Activated B cell treated with CpG ODN at 0.5 μM for 24 hours (primary cell): ENCODE results near the gene TRAPPC3. TPM values are rescaled to one million over a fixed set of nuclear protein-coding genes. Genes with fewer than 3 reads are reported as not detected.

Experiments
- ATAC-seq: fragments of 200-7000 bp; cut with Tn5 transposase; one replicate; pipeline ENCODE4 v1.10.0; 2021; ENCODE audit warnings: low read depth, mild to moderate bottlenecking, moderate library complexity
- CTCF ChIA-PET: fragments of 350-600 bp; sonication (Branson Sonifier 250); formaldehyde crosslinking; loops from one replicate; lab custom pipeline; 2021; ENCODE audit warnings: antibody characterized with exemption; lab: Charles Lee
- POLR2A ChIA-PET: fragments of 350-600 bp; sonication (Branson Sonifier 250); formaldehyde crosslinking; loops from one replicate; lab custom pipeline; 2021; ENCODE audit warnings: antibody characterized with exemption; lab: Charles Lee
- DNase-seq: peaks from one replicate; pipeline ENCODE4 v3.0.0; 2022
- H3K27ac Mint-ChIP-seq: one replicate; pipeline ENCODE4 v1.8.0; 2020; ENCODE audit warnings: mixed read lengths
- H3K27me3 Mint-ChIP-seq: one replicate; pipeline ENCODE4 v1.8.0; 2021; ENCODE audit warnings: mixed read lengths
- H3K36me3 Mint-ChIP-seq: one replicate; pipeline ENCODE4 v1.8.0; 2021; ENCODE audit warnings: low read depth, mixed read lengths
- H3K4me1 Mint-ChIP-seq: one replicate; pipeline ENCODE4 v1.8.0; 2021; ENCODE audit warnings: mixed read lengths
- H3K4me3 Mint-ChIP-seq: one replicate; pipeline ENCODE4 v1.8.0; 2020; ENCODE audit warnings: mild to moderate bottlenecking, mixed read lengths
- H3K9me3 Mint-ChIP-seq: one replicate; pipeline ENCODE4 v1.8.0; 2020; ENCODE audit warnings: mixed read lengths
- intact Hi-C: fragments of 100-400 bp; cut with micrococcal nuclease; formaldehyde crosslinking; loops from one replicate; pipeline ENCODE4 v1.15.1; 2024
- total RNA-seq: library from RNA; stranded (reverse); gene quantifications from 2 replicates; pipeline ENCODE4 v1.2.3, GENCODE V29; 2022
- TF ChIP-seq, protein P1 (sequence below): fragments of 200-600 bp; IDR thresholded peaks from one replicate; pipeline ENCODE4 v1.8.0; 2022; ENCODE audit warnings: antibody characterized with exemption, mild to moderate bottlenecking

TRAPPC3 gene
- total RNA-seq, 1 donor from 2014 or later = 48.5 TPM

DNA sequence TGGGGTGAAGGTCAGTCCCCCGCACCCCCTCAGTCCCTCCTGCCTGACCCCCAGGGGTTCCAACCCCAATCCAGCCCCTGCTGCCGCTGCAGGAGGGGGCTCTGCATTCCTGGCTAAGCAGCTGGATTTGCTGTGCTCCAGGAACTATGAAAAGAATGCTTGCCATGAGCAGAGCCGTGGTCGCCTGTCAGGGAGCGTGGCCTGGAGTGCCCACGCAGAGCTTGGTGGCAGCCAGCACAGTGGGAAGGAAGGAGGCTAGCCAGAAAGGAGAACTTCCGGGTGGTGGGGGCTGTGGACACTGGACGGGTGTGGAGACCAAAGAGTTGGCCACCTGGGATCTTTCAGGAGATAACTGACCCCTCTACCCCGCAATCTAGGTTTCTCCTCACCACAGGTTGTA, 29.8 kb downstream of the TRAPPC3 start:
- ChIA-PET POLR2A (no interaction called here), CTCF (interaction anchor here (2.4 kb wide), 1 partner anchor 15 kb away, joined by 11 read pairs; no protein-coding TSS in a partner anchor)
- Mint-ChIP-seq H3K4me3 (no peak overlapping the region), H3K9me3 (no peaks in the 10 kb centered on the region), H3K36me3 (no peaks in the 10 kb centered on the region), H3K27ac (no peak overlapping the region), H3K4me1 (peaks cover 22% of the 10 kb centered on the region), H3K27me3 (peaks cover 3% of the 10 kb centered on the region)
- ATAC-seq (no peak), DNase-seq (no peak)
- intact Hi-C loops = no loop called here
- TF ChIP-seq, protein P1, sequence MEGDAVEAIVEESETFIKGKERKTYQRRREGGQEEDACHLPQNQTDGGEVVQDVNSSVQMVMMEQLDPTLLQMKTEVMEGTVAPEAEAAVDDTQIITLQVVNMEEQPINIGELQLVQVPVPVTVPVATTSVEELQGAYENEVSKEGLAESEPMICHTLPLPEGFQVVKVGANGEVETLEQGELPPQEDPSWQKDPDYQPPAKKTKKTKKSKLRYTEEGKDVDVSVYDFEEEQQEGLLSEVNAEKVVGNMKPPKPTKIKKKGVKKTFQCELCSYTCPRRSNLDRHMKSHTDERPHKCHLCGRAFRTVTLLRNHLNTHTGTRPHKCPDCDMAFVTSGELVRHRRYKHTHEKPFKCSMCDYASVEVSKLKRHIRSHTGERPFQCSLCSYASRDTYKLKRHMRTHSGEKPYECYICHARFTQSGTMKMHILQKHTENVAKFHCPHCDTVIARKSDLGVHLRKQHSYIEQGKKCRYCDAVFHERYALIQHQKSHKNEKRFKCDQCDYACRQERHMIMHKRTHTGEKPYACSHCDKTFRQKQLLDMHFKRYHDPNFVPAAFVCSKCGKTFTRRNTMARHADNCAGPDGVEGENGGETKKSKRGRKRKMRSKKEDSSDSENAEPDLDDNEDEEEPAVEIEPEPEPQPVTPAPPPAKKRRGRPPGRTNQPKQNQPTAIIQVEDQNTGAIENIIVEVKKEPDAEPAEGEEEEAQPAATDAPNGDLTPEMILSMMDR = no peak

DNA sequence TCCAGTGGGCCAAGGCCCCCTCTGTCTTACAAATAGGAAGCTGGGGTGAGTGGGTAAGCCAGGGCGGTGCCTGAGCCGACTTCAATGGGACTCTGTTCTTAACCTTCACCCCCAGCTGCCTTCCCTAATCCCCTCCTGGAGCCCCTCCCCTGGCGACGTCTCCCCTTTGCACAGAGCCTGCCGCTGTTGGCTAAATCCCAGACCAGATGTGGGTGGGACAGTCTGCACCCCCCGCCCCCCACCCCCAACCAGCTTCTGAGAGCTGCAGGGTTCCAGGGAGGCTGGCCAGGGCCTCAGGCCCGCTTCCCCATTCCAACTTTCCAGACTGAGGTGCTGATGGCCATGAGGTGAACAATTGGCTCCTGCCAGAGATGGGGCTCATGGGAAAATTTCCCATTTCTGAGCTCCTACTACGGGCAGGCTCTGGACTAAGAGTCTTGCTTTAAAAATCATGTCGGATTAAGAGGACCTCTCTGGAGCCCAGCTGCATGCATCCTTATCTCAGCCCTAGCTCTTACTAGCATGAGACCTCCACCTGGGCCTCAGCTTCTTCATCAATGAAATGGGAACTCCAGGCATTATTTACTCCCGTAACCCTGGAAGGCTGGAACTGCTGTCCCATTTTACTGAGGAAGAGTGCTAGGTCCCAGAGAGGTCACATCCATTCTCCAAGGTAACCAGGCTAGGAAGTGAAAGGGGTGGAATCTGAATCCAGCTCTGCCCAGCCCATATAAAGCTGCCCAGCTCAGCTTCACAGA, 30.7 kb downstream of the TRAPPC3 start:
- POLR2A ChIA-PET = interaction anchor here (0.7 kb wide), 1 partner anchor 201 kb away, joined by 3 read pairs; no protein-coding TSS in a partner anchor
- intact Hi-C loops = no loop called here

DNA sequence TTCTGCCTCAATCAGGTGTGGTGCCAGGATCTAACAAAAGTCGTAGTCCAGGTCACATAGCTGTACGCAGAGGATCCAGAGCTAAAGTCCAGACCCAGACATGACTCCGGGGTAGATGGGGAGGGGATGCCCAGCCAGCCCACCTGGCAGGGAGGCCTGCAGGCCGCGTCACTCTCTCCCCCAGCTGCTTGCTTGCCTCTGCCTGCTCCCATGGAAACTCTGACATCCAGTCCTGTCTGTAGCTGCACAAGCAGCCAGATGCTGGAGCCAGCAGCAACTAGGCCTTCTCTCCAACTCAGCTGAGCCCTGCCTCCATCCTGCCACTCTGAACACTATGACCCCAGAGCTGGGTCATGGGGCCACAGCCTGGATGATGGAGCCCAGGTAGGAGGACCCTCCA, 32.4 kb downstream of the TRAPPC3 start:
- TF ChIP-seq, protein P1 = no peak
- no peak for ATAC-seq
- intact Hi-C loops = no loop called here
- ChIA-PET CTCF (no interaction called here), POLR2A (no interaction called here)
- Mint-ChIP-seq H3K27me3 (no peaks in the 10 kb centered on the region), H3K27ac (no peak overlapping the region), H3K36me3 (no peaks in the 10 kb centered on the region), H3K9me3 (no peaks in the 10 kb centered on the region), H3K4me1 (no peaks in the 10 kb centered on the region), H3K4me3 (no peak overlapping the region)
- DNase-seq = no peak

More for the DNA sequence above, 30.7 kb downstream of the TRAPPC3 start:
- H3K4me3 Mint-ChIP-seq = no peak overlapping the region
- TF ChIP-seq, protein P1 = no peak
- H3K9me3 Mint-ChIP-seq = no peaks in the 10 kb centered on the region
- H3K27me3 Mint-ChIP-seq = peaks cover 2% of the 10 kb centered on the region
- no peak for ATAC-seq
- H3K4me1 Mint-ChIP-seq = peaks cover 14% of the 10 kb centered on the region
- no peak for DNase-seq
- no peaks in the 10 kb centered on the region for H3K36me3 Mint-ChIP-seq
- CTCF ChIA-PET = interaction anchor here (2.4 kb wide), 1 partner anchor 16 kb away, joined by 11 read pairs; no protein-coding TSS in a partner anchor
- H3K27ac Mint-ChIP-seq = no peak overlapping the region

DNA sequence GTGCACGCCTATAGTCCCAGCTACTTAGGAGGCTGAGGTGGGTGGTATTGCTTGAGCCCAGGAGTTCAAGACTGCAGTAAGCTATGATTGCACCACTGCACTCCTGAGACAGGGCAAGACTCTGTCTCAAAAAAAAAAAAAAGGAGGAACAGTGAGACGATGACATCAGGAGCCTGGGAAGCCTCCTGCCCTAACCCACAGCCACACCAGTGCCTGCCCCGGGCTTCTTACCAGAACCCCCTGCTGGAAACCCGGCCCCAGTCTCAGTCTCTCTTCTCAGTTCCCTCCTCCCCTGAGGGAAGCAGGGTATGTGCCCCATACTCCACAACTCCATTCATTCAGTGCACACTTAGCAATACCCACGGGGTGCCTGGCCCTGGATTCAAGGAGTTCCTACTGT, 33.4 kb downstream of the TRAPPC3 start:
- DNase-seq (no peak), ATAC-seq (no peak)
- Mint-ChIP-seq H3K4me3 (no peak overlapping the region), H3K27ac (no peak overlapping the region), H3K4me1 (no peaks in the 10 kb centered on the region), H3K27me3 (no peaks in the 10 kb centered on the region), H3K36me3 (no peaks in the 10 kb centered on the region), H3K9me3 (no peaks in the 10 kb centered on the region)
- intact Hi-C loops = no loop called here
- ChIA-PET POLR2A (no interaction called here), CTCF (no interaction called here)
- TF ChIP-seq, protein P1 = no peak

DNA sequence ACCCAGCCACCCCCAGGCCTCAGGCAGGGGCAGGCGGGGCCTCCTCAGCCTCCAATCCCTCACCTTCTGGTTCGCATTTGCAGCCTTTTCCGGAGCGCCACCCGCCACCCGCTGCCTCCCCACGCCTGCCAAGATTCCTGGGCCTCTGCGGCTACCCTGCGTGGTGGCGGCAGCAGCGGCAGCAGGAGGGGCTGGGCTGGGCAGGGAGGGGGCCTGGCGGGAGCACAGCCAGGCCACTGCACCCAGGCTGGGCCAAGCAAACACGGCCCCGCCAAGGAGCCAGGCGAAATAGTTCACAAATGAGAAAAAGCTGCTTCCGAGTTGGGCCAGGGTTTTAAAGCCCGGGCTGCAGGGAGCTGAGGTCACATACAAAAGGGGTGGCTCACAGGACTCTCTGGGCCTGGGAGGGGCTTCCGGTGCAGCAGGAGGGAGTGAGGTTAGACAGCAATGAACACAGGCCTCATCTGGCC, 34.1 kb downstream of the TRAPPC3 start:
- intact Hi-C loops = no loop called here
- ATAC-seq (no peak), DNase-seq (no peak)
- TF ChIP-seq, protein P1 = no peak
- POLR2A ChIA-PET = no interaction called here
- H3K27me3 Mint-ChIP-seq = no peaks in the 10 kb centered on the region
- H3K9me3 Mint-ChIP-seq = no peaks in the 10 kb centered on the region
- no peaks in the 10 kb centered on the region for H3K36me3 Mint-ChIP-seq
- H3K27ac Mint-ChIP-seq = no peak overlapping the region
- CTCF ChIA-PET = no interaction called here
- H3K4me1 Mint-ChIP-seq = no peaks in the 10 kb centered on the region
- no peak overlapping the region for H3K4me3 Mint-ChIP-seq
